Measurements from ENCODE around the gene CFAP61.

DNA sequence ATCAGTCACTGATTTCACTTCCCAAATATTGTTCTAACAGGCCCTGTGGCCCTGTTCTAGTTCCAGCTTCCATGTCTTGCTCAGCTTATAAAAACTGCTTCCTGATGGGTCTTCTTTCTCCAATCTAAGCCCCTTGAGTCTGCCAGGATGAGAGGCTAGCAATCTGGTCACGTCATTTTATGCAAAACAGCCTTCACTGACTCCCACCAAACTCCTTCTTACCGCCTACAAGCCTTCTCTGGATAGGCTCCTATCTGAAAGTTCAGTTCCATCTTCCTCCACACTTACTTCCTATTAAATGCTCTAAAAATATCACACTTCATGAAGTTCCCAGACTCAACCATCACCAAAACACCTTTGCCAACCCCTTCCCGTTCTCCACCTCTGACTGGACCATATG lies 15.6 kb upstream of the CFAP61 start:
- no peak for TF ChIP-seq NFXL1 (CRISPR knock-in tag; IDR thresholded peaks at IDR 0.05)
- no peak for TF ChIP-seq XRCC3 (IDR thresholded peaks at IDR 0.05)
- TF ChIP-seq FOXJ3 (CRISPR knock-in tag; IDR thresholded peaks at IDR 0.05) = no peak
- TF ChIP-seq ZHX1 (conservative IDR thresholded peaks at IDR 0.05; ENCODE audit: low read length) = no peak
- TF ChIP-seq, protein P1, sequence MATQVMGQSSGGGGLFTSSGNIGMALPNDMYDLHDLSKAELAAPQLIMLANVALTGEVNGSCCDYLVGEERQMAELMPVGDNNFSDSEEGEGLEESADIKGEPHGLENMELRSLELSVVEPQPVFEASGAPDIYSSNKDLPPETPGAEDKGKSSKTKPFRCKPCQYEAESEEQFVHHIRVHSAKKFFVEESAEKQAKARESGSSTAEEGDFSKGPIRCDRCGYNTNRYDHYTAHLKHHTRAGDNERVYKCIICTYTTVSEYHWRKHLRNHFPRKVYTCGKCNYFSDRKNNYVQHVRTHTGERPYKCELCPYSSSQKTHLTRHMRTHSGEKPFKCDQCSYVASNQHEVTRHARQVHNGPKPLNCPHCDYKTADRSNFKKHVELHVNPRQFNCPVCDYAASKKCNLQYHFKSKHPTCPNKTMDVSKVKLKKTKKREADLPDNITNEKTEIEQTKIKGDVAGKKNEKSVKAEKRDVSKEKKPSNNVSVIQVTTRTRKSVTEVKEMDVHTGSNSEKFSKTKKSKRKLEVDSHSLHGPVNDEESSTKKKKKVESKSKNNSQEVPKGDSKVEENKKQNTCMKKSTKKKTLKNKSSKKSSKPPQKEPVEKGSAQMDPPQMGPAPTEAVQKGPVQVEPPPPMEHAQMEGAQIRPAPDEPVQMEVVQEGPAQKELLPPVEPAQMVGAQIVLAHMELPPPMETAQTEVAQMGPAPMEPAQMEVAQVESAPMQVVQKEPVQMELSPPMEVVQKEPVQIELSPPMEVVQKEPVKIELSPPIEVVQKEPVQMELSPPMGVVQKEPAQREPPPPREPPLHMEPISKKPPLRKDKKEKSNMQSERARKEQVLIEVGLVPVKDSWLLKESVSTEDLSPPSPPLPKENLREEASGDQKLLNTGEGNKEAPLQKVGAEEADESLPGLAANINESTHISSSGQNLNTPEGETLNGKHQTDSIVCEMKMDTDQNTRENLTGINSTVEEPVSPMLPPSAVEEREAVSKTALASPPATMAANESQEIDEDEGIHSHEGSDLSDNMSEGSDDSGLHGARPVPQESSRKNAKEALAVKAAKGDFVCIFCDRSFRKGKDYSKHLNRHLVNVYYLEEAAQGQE (IDR thresholded peaks at IDR 0.05; ENCODE audit: borderline replicate concordance) = no peak
- TF ChIP-seq, protein P1 (CRISPR knock-in tag; IDR thresholded peaks at IDR 0.05; ENCODE audit: low read depth) = no peak
